GM23338 (cell line): ENCODE data around the gene GSPT2.

Source experiments
- CTCF ChIP-seq, 2 experiments: fragments of 200-600 bp in 1 of 2; sonication (generic) in 1 of 2; conservative IDR thresholded peaks; 2 replicates each; pipeline versions ENCODE4 v1.5.1 to v1.6.1; 2016 to 2017; ENCODE audit warnings: antibody characterized with exemption in 2 of 2, low read depth in 2 of 2, mild to moderate bottlenecking in 2 of 2, moderate library complexity in 1 of 2
- POLR2AphosphoS5 ChIP-seq: IDR thresholded peaks from 2 replicates; pipeline ENCODE4 v1.6.1; 2016; ENCODE audit warnings: antibody characterized with exemption, low read depth

GRCh38 chrX:51747671-51748070 lies 4.4 kb downstream of the GSPT2 start:
- TF ChIP-seq CTCF (conservative IDR thresholded peaks at IDR 0.05; ENCODE audit: low read depth in 2 of 2) (no peak), POLR2AphosphoS5 (no peak)
